ENCODE results near the gene LRIG1.

LRIG1 gene

GRCh38 chr3:66426135-66426534 lies 74.7 kb downstream of the LRIG1 start:
- TF ChIP-seq BACH2 (CRISPR knock-in tag; IDR thresholded peaks at IDR 0.05; ENCODE audit: borderline replicate concordance) (no peak), ZNF70 (CRISPR knock-in tag; IDR thresholded peaks at IDR 0.05) (no peak), CREB5 (CRISPR knock-in tag; IDR thresholded peaks at IDR 0.05; ENCODE audit: low read depth) (no peak), ZNF8 (CRISPR knock-in tag; IDR thresholded peaks at IDR 0.05) (no peak), ARNTL (CRISPR knock-in tag; IDR thresholded peaks at IDR 0.05; ENCODE audit: borderline replicate concordance, low read depth) (no peak), POU6F1 (CRISPR knock-in tag; IDR thresholded peaks at IDR 0.05; ENCODE audit: borderline replicate concordance, low read depth) (no peak), ZC3H10 (CRISPR knock-in tag; IDR thresholded peaks at IDR 0.05) (no peak)
- no peak for ATAC-seq

GRCh38 chr3:66425576-66426114 lies 75.2 kb downstream of the LRIG1 start:
- no peak for ATAC-seq
- no peak for TF ChIP-seq OSR1 (CRISPR knock-in tag; IDR thresholded peaks at IDR 0.05)
- no peak for TF ChIP-seq ESRRG (CRISPR knock-in tag; IDR thresholded peaks at IDR 0.05)
- TF ChIP-seq PPARA (CRISPR knock-in tag; IDR thresholded peaks at IDR 0.05; ENCODE audit: borderline replicate concordance), result no peak
- TF ChIP-seq RARB (CRISPR knock-in tag; IDR thresholded peaks at IDR 0.05), result no peak
- no peak for TF ChIP-seq CREB5 (CRISPR knock-in tag; IDR thresholded peaks at IDR 0.05; ENCODE audit: low read depth)
- TF ChIP-seq TSHZ2 (CRISPR knock-in tag; IDR thresholded peaks at IDR 0.05), result no peak
- no peak for TF ChIP-seq ZFP3 (CRISPR knock-in tag; IDR thresholded peaks at IDR 0.05)
- no peak for TF ChIP-seq ZC3H10 (CRISPR knock-in tag; IDR thresholded peaks at IDR 0.05)
- no peak for TF ChIP-seq SNAI2 (CRISPR knock-in tag; IDR thresholded peaks at IDR 0.05)
- TF ChIP-seq ARNTL (CRISPR knock-in tag; IDR thresholded peaks at IDR 0.05; ENCODE audit: borderline replicate concordance, low read depth), result no peak

GRCh38 chr3:66425032-66425431 lies 75.8 kb downstream of the LRIG1 start:
- TF ChIP-seq TOX (CRISPR knock-in tag; IDR thresholded peaks at IDR 0.05; ENCODE audit: borderline replicate concordance) (no peak), ZNF70 (CRISPR knock-in tag; IDR thresholded peaks at IDR 0.05) (no peak), CREB5 (CRISPR knock-in tag; IDR thresholded peaks at IDR 0.05; ENCODE audit: low read depth) (no peak), ZFP30 (CRISPR knock-in tag; IDR thresholded peaks at IDR 0.05) (no peak), CSDC2 (CRISPR knock-in tag; IDR thresholded peaks at IDR 0.05) (no peak), ARNTL (CRISPR knock-in tag; IDR thresholded peaks at IDR 0.05; ENCODE audit: borderline replicate concordance, low read depth) (no peak), ESRRG (CRISPR knock-in tag; IDR thresholded peaks at IDR 0.05) (no peak), POU6F1 (CRISPR knock-in tag; IDR thresholded peaks at IDR 0.05; ENCODE audit: borderline replicate concordance, low read depth) (no peak), ZNF8 (CRISPR knock-in tag; IDR thresholded peaks at IDR 0.05) (no peak), ZC3H10 (CRISPR knock-in tag; IDR thresholded peaks at IDR 0.05) (no peak), PPARA (CRISPR knock-in tag; IDR thresholded peaks at IDR 0.05; ENCODE audit: borderline replicate concordance) (no peak), ZNF565 (CRISPR knock-in tag; conservative IDR thresholded peaks at IDR 0.05; ENCODE audit: low read depth) (no peak)
- ATAC-seq, result no peak
